ENCODE data around the gene EEF1AKMT2.
"Not testable (repeated sequence)": the region's sequence is repeated elsewhere in the genome, so short reads cannot be mapped to it uniquely, and the experiment has no call there.

Gene EEF1AKMT2

GRCh38 chr10:124791547-124792348 lies at the start of gene EEF1AKMT2:
EEF1AKMT2 (minus strand) TSS chr10:124791887; CDS start chr10:124791833, 54 bp downstream.
- DNase-seq = peak; percentile 87

DNA sequence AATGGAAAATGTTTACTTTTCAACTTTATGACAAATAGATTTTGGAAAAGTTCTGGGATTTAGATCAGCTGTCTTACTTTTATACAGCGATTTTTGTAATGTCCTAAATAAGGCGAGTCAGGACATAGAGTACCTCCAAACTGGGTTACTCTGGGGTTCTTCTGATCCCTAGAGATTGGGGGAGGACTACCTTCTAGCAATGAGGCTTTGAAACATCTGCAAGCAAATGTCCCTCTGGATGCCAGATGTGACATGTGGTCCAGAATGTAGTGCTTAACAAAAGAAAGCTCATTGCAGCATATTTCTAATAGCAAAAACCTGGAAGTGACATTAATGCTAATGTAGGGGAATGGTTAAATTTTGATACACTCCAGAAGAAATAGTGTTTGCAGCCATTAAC lies 46.0 kb upstream of the EEF1AKMT2 start:
- no peak for DNase-seq

DNA sequence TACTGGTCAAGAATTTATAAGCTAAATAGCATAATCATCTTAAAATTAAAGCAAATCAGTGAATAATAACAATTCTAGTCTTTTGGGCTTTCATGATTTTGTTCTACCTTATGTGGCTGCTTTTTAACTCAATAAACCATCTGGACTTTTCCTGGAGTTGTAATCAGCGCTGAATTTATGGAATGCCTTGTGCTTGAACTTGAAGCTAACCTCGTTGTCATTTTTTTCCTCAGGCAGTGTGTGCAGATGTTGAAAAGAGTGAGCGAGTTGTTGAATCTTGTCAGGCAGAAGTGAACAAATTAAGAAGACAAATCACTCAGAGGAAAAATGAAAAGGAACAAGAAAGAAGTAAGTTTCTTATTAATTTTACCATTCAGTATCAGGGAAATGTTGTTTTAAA lies 39.4 kb upstream of the EEF1AKMT2 start:
- DNase-seq = no peak

- DNase-seq = no peak
Observed at GRCh38 chr10:124830445-124830844, 38.8 kb upstream of the EEF1AKMT2 start.

DNA sequence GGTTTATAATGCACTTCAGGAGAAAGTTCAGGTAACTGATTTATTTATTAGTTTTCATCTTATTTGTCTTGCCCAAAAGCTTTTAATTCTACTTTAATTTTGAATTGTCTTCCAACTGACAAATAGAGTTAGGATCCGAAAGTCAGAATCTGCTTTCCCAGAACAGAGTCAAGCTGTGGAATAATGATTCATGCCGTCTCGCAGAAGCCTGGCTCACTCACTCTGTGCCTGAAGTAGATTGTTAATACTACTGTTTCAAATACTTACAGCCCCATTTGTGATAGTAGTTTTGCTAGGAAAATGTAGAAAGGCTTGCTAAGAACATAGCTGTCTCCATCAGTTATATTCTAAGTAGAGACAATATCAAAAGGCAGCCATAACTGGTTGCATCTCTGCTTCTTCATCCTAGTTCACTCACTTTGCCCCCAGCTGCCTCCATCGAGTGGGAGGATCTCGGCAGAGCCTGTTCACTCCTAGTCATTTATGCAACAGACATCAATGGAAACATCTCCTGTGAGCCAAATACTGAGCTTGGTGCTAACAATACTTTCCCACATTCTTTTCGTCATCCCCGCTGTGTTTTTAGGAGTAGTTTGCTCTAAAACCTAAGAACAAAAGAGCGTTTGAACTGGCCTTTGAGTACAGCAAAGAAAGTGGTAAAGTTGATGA lies 37.9 kb upstream of the EEF1AKMT2 start:
- DNase-seq = no peak

- DNase-seq = peak; percentile 6
Observed at GRCh38 chr10:124827474-124827873, 35.8 kb upstream of the EEF1AKMT2 start.

DNA sequence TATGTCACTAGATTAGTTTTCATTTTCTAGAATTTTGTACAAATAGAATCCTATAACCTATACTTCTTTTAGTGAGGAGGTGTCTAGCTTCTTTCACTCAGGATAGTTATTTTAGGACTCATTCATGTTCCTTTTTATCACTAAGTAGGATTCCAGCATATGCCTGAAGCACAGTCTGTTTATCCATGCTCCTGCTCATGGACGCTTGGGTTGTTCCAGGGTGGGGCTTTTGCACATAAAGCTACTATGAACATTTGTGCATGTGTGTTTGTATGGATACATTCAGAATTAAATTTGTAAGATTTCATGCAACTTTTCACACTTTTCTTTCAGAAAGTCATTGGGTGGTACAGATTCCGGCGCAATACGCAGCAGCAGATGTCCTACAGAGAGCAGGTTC lies 34.6 kb upstream of the EEF1AKMT2 start:
- DNase-seq = no peak

DNA sequence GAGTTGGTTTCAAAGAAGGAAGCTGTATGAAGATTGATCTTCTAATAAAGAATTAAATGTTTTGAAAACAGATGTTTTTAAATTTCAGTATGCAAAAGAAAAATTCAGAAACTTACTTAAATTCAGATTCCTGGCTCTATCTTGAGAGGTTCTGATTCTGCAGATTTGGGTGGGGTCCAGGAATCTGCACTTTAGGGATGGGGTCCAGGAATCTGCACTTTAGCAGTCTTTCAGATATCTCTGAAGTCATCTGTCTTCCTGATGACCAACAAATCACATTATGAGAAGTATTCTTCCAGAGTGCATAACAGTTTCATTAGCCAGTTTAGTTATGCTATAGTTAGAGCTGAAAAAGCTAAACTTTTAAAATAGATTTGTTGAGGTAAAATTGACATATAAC lies 34.0 kb upstream of the EEF1AKMT2 start:
- DNase-seq = no peak

DNA sequence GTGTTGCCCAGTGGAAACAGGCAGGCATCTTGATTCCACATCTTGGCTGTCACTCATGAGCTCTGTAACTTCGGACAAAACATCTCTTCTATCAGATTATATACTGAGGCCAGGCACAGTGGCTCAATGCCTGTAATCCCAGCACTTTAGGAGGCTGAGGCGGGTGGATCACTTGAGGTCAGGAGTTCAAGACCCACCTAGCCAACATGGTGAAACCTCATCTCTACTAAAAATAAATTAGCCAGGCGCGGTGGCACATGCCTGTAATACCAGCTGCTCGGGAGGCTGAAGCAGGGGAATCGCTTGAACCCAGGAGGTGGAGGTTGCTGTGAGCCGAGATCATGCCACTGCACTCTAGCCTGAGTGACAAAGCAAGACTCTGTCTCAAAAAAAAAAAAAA lies 33.2 kb upstream of the EEF1AKMT2 start:
- not testable (repeated sequence) for DNase-seq

GRCh38 chr10:124824507-124824906 lies 32.8 kb upstream of the EEF1AKMT2 start:
- no peak for DNase-seq

DNA sequence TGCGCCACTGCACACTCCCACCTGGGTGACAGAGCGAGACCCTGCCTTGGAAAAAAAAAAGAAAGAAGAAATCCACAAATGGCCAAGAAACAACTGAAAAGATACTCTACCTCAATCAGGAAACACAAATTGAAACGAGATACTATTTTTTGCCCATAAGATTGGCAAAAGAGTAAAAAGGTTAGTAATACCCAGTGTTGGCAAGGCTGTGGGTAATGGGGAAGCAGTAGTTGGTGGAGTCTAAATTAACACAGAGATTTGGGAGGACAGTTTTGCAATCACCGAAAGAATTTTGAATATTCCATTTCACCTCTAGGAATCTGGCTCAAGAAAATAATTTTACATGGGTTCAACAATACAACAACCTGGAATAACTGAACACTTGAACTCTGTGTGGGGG lies 29.8 kb upstream of the EEF1AKMT2 start:
- DNase-seq = no peak

DNA sequence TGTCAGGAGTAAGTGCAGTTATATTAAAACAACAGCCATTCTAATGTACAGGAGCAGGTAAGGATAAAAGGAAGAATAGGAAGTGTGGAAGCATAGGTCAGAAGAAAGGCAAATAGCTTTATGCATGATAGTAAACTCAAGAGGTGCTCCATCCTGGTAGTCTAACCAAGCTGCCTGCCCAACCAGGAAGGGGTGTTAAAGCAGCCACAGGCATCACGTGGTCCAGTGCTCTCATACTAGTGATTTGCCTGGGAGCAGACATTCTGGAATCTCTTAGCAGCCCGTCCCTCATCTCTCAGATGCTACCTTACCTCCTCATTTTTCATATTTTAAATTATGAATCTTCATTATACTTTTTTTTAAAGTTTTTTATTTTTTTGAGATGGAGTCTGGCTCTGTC lies 28.4 kb upstream of the EEF1AKMT2 start:
- no peak for DNase-seq

- DNase-seq = no peak
Observed at GRCh38 chr10:124802313-124802675, 10.6 kb upstream of the EEF1AKMT2 start.

DNA sequence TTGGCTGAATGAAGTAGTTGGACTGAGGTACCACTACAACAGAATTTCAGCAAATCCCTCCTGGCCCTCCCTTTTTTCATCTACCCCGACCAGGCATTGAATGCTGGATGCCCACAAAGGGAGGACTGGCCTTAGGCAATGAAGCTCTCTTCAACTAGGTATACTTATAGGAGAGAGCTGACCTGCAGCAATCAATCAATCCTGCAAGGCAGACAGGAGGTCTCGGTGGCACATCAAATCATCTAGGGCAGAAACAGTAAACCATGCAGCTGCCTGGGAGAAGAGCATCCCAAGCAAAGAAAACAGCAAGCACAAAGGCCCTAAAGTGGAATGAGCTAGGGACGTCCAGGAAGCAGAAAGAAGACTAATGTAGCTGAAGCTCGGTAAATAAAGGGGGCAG lies 7.5 kb upstream of the EEF1AKMT2 start:
- DNase-seq = no peak

- no peak for DNase-seq
Observed at GRCh38 chr10:124798781-124799180, 7.1 kb upstream of the EEF1AKMT2 start.

- no peak for DNase-seq
Observed at GRCh38 chr10:124798364-124798763, 6.7 kb upstream of the EEF1AKMT2 start.

DNA sequence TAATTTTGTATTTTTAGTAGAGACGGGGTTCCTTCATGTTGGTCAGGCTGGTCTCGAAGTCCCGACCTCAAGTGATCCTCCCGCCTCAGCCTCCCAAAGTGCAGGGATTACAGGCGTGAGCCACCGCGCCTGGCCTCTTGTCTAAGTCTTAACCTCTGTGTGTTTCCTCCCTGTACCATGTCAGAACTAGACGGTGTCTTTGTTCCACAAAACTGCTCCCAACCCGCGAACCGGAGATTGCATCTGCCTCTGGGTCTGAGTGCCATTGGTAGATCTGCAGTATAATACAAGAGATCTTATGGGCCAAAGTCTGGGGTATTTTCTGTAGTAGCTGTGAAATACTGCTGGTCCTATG lies 1.3 kb upstream of the EEF1AKMT2 start:
- DNase-seq = no peak

DNA sequence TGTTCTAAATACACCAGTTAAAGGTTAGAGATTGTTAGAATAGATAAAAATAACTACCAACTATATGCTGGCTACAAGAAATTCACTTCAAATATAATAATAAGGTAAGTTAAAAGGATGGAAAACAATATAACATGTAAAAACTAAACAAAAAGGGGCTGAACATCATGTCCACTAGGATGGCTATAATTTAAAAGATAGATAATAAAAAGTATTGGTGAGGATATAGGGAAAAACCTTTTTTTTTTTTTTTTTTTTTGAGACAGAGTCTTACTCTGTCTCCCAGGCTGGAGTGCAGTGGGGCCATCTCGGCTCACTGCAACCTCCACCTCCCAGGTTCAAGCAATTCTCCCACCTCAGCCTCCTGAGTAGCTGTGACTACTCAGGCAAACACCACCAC lies 8.8 kb downstream of the EEF1AKMT2 start:
- DNase-seq = not testable (repeated sequence)

DNA sequence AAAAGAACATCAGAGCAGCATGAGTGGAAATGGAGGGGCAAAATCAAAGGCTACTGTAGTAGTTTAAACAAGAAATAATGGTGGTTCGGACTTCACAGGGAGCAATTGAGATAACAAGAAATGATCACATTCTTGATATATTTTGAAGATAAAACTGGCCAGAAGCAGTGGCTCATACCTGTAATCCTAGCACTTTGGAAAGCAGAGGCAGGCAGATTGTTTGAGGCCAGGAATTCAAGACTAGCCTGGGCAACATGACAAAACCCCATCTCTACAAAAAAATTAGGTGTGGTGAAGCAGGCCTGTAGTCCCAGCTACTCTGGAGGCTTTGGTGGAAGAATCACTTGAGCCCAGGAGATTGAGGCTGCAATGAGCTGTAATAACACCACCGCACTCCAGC lies 22.9 kb downstream of the EEF1AKMT2 start:
- DNase-seq = no peak

GRCh38 chr10:124765256-124765655 lies 26.4 kb downstream of the EEF1AKMT2 start:
- DNase-seq = no peak

- no peak for DNase-seq
Observed at GRCh38 chr10:124763267-124763666, 28.4 kb downstream of the EEF1AKMT2 start.

DNA sequence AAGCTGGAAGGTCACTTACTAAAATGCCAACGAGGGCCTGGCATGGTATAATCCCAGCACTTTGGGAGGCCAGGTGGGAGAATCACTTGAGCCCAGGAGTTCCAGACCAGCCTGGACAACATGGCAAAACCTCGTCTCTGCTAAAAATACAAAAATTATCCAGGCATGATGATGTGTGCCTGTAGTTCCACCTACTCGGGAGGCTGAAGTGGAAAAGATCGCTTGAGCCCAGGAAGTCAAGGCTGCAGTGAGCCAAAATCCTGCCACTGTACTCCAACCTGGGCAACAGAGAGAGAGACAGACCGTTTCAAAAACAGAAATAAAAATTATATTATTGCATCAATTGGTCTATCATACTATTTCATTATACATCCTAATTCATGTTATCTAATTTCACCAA lies 29.4 kb downstream of the EEF1AKMT2 start:
- DNase-seq = no peak

DNA sequence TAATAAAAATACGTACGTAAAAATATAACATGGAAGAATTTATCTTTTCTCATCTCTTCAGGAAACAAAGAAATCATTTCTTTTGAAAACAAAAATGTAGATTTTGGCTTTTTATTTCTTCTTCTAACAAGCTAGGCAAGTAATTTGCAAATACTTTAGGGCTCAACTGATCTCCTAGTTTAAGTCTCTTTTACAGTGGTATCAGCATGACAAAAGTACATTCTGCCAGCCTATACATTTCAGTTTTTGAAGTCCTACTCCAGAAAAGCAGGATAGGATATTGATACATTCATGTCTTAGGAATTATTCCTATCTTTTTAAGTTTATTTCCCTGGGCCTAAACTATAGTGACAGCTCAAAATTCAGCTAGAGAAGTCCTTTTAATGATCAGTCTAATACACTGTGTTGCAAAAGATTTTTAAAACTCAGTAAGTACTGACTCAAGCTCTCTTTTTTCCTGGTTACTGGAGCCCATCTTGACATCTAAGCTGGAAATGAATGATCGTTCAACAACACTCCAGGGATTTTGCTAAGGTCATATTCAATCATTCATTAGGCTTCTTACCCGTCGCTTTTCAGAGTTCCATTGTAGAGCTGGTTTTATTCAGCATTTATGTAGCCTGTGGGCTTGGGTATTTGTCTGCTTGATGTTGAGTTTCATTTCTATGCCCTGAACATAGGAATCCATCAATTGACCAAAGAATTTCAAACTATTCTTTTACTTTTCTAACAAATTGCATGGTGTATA lies 35.4 kb downstream of the EEF1AKMT2 start:
- DNase-seq = no peak

- no peak for DNase-seq
Observed at GRCh38 chr10:124755581-124755980, 36.1 kb downstream of the EEF1AKMT2 start.

Measured in CD4-positive, alpha-beta T cell treated with Interleukin-6 for 4 hours (primary cell).